22Rv1 (cell line): ENCODE data around the gene ANAPC1.
"Not testable (repeated sequence)": the region's sequence is repeated elsewhere in the genome, so short reads cannot be mapped to it uniquely, and the experiment has no call there.

Source experiments
- CTCF ChIP-seq: fragments of 450-650 bp; IDR thresholded peaks from 2 replicates; pipeline ENCODE4 v1.5.1; 2017; ENCODE audit warnings: mild to moderate bottlenecking
- ZFX ChIP-seq: fragments of 450-650 bp; IDR thresholded peaks from 2 replicates; pipeline ENCODE4 v1.6.1; 2017; ENCODE audit warnings: antibody characterized with exemption, borderline replicate concordance

- TF ChIP-seq CTCF, ZFX: not testable (repeated sequence)
Measured at GRCh38 chr2:111781443-111782094, 102.4 kb downstream of the ANAPC1 start.
